ENCODE measurements around the gene SPATA3.

Gene SPATA3

DNA sequence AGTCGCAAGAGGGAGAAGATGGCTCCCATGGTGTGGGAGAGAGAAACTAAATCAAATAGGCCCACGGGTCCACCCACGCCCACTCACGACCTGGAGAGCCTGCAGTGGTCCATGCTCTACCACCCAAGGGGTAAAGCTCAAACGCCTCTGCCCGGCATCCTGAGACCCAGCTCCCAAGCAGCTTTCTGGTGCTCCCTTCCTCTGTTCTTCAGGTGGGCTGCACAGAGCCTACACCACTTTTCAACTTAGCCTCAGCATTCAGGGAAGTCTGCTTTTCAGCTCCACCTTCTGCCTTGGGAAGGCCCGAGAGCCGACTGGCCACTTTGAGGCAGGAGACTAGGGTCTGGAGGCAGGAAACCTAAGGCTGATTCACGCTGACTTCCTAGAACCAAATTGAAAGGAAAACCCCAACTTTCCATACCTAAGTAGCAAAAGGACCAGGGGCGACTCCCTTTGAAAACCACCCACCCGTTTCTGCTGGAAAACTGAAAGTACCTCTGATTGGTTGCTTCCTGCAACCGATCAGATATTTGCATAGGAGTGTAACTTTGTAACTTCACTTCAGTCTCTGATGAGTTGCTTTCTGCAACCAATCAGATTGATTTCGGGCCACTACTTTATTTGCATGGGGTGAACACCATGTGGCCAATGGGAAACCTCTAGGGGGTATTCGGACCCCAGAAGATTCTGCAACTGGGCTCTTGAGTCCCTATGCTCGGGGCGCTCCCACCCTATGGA, 26.8 kb upstream of the SPATA3 start:
- DNase-seq = no peak

GRCh38 chr2:230969659-230970015, 26.3 kb upstream of the SPATA3 start:
- DNase-seq = no peak

DNA sequence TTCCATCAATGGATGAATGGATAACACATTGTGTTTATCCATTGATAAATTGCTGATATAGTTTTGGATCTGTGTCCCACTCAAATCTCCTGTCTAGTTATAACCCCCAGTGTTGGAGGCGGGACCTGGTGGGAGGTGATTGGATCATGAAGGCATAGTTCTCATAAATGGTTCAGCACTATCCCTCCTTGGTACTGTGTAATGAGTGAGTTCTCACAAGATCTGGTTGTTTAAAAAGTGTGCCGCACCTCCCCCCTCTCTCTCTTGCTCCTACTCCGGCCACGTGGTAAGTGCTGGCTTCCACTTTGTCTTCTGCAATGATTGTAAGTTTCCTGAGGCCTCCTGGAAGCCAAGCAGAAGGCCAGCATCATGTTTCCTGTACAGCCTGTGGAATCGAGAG, 23.9 kb upstream of the SPATA3 start:
- DNase-seq = no peak

DNA sequence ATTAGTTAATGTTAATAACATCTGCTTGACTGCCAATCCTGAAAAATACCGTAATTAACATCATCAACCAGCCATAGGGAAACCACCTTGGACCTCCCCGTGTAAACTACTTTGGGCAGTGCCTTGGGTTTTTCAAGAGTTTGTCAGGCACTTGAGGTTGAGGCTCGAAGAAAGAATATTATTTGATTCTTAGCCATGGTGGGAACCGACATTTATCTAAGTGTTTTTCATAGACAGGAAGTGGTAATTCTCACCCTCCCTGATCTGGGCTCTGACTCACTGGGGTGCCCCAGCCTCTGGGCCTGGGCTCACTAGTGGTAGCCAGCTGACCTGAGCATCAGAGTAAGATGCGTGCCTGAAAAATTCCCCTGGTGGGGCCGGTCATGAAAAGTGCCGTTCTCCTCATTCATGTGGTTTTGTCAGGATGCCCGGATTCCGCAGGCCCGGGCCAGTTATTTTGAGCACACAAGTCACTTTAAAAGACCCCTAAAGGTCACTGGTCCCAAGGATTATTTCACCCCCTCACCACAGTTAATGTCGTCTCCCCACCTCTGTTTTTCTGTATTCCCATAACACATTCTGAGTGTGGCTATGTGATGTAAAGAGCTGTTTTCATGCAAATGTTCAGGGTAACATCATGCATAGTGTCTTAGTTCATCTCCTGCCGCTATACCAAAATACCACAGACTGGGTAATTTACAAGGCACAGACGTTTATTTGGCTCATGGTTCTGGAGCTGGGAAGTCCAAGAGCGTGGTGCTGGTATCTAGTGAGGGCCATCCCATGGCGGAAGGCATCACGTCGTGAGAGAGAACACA, 21.6 kb upstream of the SPATA3 start:
- no peak for DNase-seq

GRCh38 chr2:230975927-230976326, 20.0 kb upstream of the SPATA3 start:
- DNase-seq = no peak

DNA sequence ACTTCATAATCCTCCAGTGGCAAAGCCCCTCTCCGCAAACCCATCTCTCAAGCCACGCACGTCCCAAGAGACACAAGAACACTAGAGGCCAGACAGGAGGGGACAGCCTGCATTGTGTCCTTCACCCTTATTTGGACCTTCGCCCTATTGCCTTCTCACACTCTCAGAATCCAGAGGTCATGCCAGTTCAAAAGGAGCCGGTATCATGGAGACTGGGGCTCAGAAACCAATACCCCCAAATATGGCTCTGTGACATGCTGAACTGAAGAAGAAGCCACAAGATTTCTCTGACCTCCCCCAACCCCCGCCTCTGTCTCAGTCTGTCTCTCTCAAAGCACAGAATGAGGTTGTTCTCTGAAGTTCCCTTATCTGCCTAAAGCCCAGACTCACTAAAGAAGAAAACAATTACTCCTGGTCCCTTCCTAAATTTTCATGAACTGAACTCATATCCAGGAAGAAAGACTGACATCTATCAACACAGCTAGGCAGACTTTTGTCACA, 19.2 kb upstream of the SPATA3 start:
- DNase-seq = no peak

DNA sequence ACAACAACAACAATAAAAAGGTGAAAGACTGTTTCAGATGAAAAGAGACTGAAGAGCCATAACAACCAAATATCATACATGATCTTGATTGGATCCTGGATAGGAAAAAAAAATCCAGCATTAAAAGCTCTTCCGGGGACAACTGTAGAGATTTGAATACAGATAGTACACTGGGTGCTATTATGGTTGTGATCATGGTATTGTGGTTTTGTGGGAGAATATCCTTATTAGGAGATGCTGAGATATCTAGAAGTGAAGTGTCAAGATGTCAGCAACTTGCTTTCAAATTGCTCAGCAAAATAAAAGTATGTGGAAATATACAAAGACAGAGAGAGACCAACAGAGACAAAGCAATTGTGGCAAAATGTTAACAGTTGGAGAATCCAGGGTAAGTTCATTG, 15.5 kb upstream of the SPATA3 start:
- DNase-seq = no peak

GRCh38 chr2:230981704-230982103, 14.2 kb upstream of the SPATA3 start:
- no peak for DNase-seq

GRCh38 chr2:230982126-230982525, 13.8 kb upstream of the SPATA3 start:
- no peak for DNase-seq

- DNase-seq = no peak
Observed at GRCh38 chr2:230982528-230982927, 13.4 kb upstream of the SPATA3 start.

GRCh38 chr2:230983566-230983965, 12.4 kb upstream of the SPATA3 start:
- DNase-seq = no peak

DNA sequence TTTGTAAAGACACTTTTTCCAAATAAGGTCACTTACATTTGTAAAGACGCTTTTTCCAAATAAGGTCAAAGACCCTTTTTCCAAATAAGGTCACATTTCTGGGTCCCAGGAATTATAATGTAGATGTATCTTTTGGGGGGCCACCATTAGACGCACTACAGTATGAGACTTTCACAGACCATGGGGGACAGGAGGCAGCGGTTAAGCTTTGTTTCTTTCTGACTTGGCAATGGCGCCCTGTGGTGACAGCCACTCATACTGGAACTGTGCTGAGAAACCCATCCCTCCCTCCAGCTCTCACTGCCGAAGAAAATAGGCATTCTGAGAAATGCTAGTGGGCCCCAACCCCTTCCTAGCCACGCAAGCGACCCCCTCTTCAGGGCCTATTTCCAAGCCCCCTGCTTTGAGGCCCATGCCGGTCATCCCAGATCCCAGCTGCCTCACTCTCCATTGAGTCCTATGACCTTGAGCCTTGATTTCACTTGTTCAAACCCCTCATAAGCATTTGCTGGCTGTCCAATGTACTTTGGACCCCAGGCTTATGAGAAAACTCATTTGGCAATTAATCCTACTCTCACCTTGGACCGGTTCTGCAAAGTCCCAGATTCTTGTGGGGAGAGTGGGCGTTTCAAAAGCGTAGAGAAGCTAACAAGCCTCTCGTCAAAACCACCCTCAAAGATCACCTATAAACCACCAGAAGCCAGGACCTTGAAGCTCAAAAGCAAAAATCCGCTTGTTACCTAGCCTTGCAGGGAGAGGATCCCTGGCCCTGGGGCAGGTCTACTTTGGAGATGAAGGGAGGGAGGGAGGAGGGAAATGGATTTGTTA, 11.3 kb upstream of the SPATA3 start:
- no peak for DNase-seq

DNA sequence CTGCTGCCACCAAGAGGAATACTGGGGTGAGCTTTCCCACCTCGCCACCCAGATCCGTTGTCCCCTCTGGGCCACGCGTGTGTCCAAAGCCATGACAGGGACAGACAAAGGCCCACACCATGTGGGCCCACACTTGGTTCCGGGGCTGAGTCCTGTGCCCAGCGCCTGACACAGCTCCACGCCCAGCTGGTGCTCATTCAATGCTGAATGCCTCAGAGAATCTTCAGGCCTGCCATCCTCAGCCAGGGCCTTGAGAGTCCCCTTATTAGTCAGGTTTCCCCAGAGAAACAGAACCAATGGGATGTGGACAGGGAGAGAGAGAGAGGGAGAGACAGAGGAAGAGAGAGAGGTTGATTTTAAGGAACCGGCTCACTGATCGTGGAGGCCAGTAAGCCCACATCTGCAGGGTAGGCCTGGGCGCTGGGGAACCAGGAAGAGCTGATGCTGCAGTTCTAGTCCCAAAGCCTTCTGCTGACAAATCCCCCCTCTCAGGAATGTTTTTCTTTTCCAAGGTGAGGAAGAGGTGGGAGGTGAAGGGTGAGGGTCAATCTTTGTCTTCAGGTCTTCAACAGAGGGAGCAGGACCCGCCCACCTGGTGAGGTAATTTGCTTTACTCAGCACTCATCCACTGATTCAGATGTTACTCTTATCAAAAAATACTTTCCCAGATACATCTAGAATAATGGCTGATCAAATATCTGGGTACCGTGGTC, 10.2 kb upstream of the SPATA3 start:
- DNase-seq = no peak

- DNase-seq = no peak
Observed at GRCh38 chr2:230986520-230987136, 9.3 kb upstream of the SPATA3 start.

DNA sequence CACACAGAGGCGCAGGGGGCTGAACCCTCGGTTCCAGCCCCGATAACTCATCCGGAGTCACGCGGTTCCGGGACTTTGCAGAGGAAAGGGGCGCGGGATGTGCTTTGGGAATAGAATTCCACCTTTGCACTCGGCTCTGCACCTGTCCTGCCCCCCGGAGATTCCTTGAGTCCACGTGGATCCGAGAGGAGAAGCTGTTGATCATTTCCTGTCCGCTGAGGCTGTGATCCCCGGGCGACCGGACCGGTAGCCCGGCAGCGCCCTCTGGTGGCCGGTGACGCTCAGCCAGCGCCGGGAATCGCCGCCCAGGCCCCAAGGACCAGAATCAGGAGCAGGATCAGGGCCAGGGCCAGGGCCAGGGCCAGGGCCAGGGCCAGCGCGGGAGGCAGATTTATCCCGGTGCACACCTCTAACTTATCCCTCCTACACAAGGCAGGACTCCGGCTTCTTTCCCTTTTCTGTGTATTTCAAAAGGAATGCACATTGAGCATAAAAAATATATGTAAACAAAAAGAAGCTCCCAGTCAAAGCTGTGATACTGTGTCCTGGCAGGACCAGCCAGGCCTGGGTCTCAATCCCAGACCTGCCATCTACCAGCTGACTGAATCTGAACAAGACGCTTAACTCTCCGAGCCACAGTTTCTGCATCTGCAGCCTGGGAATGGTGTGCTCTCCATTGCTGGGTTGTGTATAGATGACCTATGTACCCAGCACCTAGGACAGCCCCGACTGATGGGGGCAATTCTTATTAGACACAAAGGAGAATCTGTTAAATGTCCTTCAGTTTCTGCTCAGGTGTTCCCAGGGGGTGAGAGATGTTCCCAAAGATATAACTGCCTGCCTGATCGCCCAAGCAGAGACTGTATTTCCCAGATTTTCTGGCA, 8.5 kb upstream of the SPATA3 start:
- peak; percentile 73 for DNase-seq

GRCh38 chr2:230989731-230990130, 6.2 kb upstream of the SPATA3 start:
- no peak for DNase-seq

GRCh38 chr2:230990131-230990898, 5.6 kb upstream of the SPATA3 start:
- DNase-seq = no peak

GRCh38 chr2:230990899-230991150, 5.1 kb upstream of the SPATA3 start:
- no peak for DNase-seq

DNA sequence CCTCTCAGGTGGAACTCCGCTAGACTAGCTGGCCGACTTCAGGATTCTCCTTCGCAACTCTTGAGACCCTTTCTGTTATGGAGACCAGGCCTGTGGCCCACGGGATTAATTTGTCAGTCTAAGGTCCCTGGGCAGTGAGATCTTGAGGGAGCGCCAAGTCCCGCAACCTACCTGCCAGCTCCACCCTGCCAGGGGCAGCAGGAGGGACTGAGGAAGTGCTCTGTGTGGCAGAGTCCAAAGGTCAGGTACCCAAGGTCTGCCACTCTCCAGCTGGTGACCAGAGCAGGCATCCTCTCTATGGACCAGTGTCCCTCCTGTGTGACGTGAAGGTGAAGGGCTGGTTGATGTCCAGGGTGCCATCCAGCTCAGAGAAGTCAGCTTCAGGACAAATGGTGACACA, 4.3 kb upstream of the SPATA3 start:
- DNase-seq = no peak

DNA sequence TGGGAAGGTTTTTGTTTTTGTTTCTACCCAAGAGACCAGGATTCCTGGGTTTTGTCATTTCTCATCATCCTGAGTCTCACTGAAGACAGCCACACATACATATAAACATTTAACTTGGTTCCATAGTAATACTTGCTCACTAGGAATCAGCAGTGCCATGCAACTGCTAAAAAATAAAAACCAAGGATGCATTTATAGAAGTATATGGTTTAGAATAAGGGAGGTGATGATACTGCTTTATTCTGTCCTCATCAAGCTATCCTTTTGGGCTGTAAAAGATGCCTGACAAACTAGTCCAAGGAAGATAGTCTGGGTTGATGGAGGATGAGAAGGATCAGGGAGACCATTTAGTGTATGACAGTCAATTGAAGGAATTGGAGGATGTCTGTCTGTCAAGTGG, 740 bp downstream of the SPATA3 start:
- DNase-seq = no peak

DNA sequence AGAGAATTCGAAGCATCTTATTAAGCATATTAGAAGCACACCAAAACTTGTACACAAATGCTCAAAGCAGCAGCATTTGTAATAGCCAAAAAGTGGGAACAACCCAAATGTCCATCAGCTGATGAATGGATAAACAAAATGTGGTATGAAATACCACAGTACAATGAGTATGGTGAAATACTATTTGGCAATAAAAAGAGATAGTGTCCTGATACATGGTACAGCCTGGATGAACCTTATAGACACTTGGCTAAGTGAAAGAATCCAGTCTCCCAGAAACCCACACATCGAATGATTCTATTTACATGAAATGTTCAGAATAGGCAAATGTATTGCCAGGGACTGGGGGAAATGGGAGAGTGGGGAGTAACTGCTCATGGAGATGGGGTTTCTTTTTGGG, 3.0 kb downstream of the SPATA3 start:
- no peak for DNase-seq

All from RPMI8226 (cell line).